GM18508 (cell line): Measurements from ENCODE around the gene SLC35F3.
"Not testable (repeated sequence)": the region's sequence is repeated elsewhere in the genome, so short reads cannot be mapped to it uniquely, and the experiment has no call there.

Source experiments
- ATAC-seq: cut with Tn5 transposase; IDR thresholded peaks from one replicate; pipeline ENCODE4 v1.9.1; 2021; ENCODE audit warnings: moderate number of reproducible peaks; ENCODE audit not compliant: insufficient read depth, unreplicated experiment

The SLC35F3 gene

GRCh38 chr1:233904633-233905415 is at the start of gene SLC35F3:
Gene SLC35F3 (plus strand): TSS chr1:233904676.
- no peak for ATAC-seq

- no peak for ATAC-seq
These were observed 45.0 kb upstream of the SLC35F3 start for GRCh38 chr1:233859446-233859845.

GRCh38 chr1:233863901-233864545 is 40.5 kb upstream of the SLC35F3 start:
- ATAC-seq, result no peak

GRCh38 chr1:233864578-233864977 is 39.9 kb upstream of the SLC35F3 start:
- ATAC-seq, result no peak

DNA sequence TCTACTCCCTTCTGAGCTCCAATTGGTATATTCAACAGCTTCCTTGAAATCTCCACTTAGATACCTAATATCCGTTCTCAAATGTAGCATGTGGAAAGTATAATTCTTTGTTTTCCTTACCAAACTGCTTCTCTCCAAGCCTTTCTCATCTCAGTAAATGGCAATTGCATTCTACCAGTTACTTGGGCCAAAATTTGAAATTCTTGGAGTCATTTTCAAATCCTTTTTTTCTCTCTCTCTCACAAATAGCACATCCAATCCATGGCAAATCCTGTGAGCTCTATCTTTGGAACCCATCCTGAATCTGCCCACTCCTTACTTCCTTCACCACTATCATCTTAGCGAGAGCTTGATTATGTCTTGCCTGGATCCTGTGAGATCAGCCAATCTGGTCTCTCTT is 39.3 kb upstream of the SLC35F3 start:
- no peak for ATAC-seq

- ATAC-seq, result no peak
These were observed 38.6 kb upstream of the SLC35F3 start for GRCh38 chr1:233865902-233866301.

GRCh38 chr1:233867028-233867427 is 37.4 kb upstream of the SLC35F3 start:
- no peak for ATAC-seq

GRCh38 chr1:233868461-233868860 is 36.0 kb upstream of the SLC35F3 start:
- ATAC-seq, result no peak

DNA sequence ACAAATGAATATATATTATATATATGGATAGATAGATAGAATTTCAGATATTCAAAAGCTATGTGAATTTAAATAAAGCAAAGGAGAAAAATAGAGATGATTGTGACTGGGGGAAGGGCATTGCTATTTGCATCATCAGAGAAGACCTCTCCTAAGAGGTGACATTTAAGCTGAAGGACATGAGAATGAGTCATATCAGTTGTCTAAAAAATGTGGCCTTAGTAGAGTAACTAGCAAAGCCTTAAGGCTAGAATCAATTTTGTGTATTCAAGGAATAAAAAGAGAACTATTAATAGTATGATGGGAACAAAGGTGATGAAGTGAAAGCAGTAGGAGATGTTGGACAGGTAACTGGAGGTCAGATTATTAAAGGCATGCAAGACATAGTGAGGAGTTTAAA is 34.8 kb upstream of the SLC35F3 start:
- ATAC-seq, result no peak

DNA sequence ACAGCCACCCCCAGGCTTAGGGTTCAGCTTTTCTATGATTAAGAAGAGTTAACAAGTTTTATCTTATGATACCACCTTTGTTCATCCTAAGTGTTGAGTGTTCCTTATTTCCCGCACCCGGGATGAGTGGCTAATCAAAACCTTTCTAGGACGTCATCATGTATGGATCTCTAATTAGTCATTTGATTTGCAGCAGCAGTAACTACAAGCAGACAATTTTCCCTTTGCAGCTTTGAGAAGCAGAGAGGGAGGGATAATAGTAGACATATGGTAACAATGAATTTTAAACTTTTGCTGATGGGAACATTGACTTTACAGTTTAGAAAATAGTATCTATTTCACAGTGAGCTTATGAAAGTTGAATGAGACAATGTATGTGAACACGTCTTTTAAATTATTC is 30.8 kb upstream of the SLC35F3 start:
- ATAC-seq, result no peak

DNA sequence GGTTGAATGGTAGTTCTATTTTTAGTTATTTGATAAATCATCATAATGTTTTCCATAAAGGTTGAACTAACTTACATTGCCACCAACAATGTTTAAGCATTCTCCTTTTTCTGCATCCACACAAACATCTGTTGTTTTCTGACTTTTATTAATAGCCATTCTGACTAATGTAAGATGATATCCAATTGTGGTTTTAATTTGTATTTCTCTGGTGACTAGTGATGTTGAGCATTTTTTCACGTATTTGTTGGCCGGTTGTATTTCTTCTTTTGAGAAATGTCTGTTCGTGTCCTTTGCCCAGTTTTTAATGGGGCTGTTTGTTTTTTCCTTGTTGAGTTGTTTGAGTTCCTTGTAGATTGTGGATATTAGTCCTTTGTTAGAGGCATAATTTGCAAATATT is 24.6 kb upstream of the SLC35F3 start:
- ATAC-seq, result no peak

DNA sequence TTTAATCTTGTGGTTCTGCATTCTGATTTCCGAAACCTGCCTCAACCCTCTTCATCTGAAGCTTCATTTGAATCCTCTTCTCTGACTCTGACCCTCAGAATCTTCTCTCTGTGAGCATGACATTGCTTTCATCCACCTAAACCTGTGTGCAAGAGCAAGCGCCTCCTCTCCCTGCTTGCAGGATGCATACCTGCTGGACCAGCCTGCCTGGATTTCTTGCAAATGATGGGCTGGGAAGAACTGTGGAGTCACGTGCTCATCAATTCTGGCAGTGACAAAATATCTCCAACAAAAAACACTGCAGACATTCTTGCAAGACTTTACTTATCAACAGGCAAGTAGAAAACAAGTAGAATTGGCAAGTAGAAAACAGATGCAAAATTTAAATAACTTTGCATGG is 20.8 kb upstream of the SLC35F3 start:
- no peak for ATAC-seq

GRCh38 chr1:233884461-233885151 is 19.9 kb upstream of the SLC35F3 start:
- ATAC-seq, result no peak

- ATAC-seq, result no peak
These were observed 19.1 kb upstream of the SLC35F3 start for GRCh38 chr1:233885196-233885920.

- ATAC-seq, result not testable (repeated sequence)
These were observed 13.3 kb upstream of the SLC35F3 start for GRCh38 chr1:233891151-233891550.

DNA sequence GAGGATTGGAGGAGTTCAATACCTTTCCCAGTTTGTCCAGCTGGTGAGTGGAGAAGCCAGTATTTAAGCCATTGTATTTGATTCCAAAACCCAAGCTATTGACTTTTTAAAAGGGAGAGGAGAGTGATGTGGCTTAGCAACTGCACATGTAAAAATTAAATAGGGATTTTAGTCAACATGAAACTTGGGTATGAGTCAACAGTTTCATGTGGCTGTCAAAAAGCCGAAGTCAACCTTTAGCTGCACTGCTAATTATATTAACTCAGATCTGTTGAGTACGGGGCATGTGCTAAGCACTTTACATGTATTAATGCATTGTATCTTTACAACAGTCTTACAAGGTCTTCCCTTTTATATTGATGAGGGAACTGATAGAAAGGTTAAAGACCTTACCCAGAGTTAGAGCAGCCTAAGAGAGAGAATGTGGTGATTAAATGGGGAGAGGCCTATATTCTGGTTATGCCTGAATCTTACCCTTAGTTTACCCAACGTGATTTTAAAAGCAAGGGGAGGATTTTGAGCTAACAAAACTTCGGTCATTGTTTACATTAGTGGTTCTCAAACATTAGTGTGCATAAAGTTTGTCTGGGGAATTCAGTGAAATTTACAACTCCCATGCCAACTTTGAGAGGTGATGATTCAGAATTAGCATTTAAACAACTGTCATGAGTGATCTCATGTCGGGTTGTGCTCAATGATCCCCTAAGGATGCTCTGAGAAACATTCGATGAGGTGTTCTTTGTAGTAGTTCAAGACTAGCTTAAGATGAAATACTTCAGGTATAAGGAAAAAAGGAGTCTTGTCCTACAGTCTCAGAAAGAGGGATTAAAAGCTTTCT is 6.9 kb upstream of the SLC35F3 start:
- peak; percentile 95 for ATAC-seq

DNA sequence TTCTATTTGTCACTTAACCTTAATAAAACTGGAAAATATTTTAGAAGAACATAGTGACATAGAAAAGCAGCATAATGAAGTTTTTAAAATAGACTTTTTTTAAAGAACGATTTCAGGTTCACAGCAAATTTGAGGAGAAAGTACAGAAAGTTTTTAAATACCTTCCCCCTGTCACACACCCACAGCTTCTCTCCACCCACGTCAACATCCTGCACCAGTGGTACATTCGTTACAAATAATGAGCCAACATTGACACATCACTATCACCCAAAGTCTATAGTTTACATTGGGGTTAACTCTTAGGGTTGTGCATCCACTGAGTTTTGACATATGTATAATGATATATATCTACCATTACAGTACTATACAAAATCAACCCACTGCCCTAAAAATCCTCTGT is 3.0 kb upstream of the SLC35F3 start:
- ATAC-seq, result no peak

GRCh38 chr1:233905416-233906051 is 1.1 kb downstream of the SLC35F3 start:
- ATAC-seq, result no peak

DNA sequence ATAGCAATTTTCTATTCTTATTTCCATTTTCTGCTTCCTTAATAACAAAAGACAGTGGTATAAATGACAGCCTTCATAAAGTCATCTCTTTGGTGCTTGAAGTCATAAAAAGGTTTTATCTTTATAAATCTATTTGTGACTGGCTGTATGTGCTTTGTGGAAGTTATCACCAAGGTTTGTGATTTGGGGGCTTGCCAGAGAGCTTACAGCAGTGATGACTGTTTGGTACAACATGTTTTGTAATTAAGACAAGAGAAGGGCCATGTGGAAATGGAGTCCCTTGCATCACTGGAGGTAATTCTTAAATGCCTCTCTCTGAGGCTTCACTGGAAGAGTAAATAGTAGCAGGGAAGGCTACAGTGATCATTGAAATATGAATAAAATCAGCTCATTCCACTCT is 2.7 kb downstream of the SLC35F3 start:
- ATAC-seq, result no peak
